Smooth muscle cell (in vitro differentiated cells): ENCODE results near the gene WRAP73. TPM values are rescaled to one million over a fixed set of nuclear protein-coding genes. Genes with fewer than 3 reads are reported as not detected.
"Not testable (repeated sequence)": the region's sequence is repeated elsewhere in the genome, so short reads cannot be mapped to it uniquely, and the experiment has no call there.

Experiments
- DNase-seq: peaks from one replicate; lab custom pipeline; 2025; ENCODE audit not compliant: unreplicated experiment; lab: John Stamatoyannopoulos, UW
- H2AFZ ChIP-seq: fragments of 200-600 bp; sonication (generic); 2 replicates; pipeline ENCODE4 v1.6.0; 2016; ENCODE audit warnings: antibody characterized with exemption, low read depth, mild to moderate bottlenecking
- H3F3A ChIP-seq: fragments of 200-600 bp; sonication (generic); 2 replicates; pipeline ENCODE4 v1.6.0; 2017; ENCODE audit warnings: antibody characterized with exemption, low read depth
- H3K27ac ChIP-seq: fragments of 200-600 bp; sonication (generic); 2 replicates; pipeline ENCODE4 v1.5.1; 2016; ENCODE audit warnings: low read depth, mild to moderate bottlenecking
- H3K27me3 ChIP-seq: fragments of 200-600 bp; sonication (generic); 2 replicates; pipeline ENCODE4 v1.6.1; 2016; ENCODE audit warnings: low read depth, mild to moderate bottlenecking
- H3K36me3 ChIP-seq: fragments of 200-600 bp; sonication (generic); 2 replicates; pipeline ENCODE4 v1.5.1; 2016; ENCODE audit warnings: low read depth
- H3K4me1 ChIP-seq: fragments of 200-600 bp; sonication (generic); 2 replicates; pipeline ENCODE4 v1.5.1; 2016; ENCODE audit warnings: low read depth
- H3K4me2 ChIP-seq: fragments of 200-600 bp; sonication (generic); 2 replicates; pipeline ENCODE4 v1.6.0; 2016; ENCODE audit warnings: mild to moderate bottlenecking
- H3K4me3 ChIP-seq: fragments of 200-600 bp; sonication (generic); 2 replicates; pipeline ENCODE4 v1.5.1; 2016; ENCODE audit warnings: mild to moderate bottlenecking
- H3K79me2 ChIP-seq: fragments of 200-600 bp; sonication (generic); 2 replicates; pipeline ENCODE4 v1.6.0; 2016; ENCODE audit warnings: low read depth, mild to moderate bottlenecking
- H3K9ac ChIP-seq: fragments of 200-600 bp; sonication (generic); 2 replicates; pipeline ENCODE4 v1.6.0; 2016; ENCODE audit warnings: low read depth
- H3K9me3 ChIP-seq: fragments of 200-600 bp; sonication (generic); replicated peaks from 2 replicates; pipeline ENCODE4 v1.5.1; 2016; ENCODE audit warnings: low read depth
- H4K20me1 ChIP-seq: fragments of 200-600 bp; sonication (generic); 2 replicates; pipeline ENCODE4 v1.6.0; 2016; ENCODE audit warnings: low read depth
- WGBS: methylation state at CpG from one replicate; pipeline ENCODE4 v1.1.7; 2016; ENCODE audit warnings: low lambda C conversion rate; 5-methylcytosine and 5-hydroxymethylcytosine counted together
- polyA plus RNA-seq: library from polyadenylated mRNA; unstranded; fragments of >200 nt; fragmentation: Nextera tagmentation; extraction: Ambion mirVana; gene quantifications from 2 replicates; pipeline ENCODE4 v1.2.1, GENCODE V29; 2016
- total RNA-seq: library from RNA; depleted of rRNA; stranded (reverse); fragments of >200 nt; gene quantifications from 2 replicates; pipeline ENCODE4 v1.2.3, GENCODE V29; 2014
- TF ChIP-seq, protein P1 (sequence below): fragments of 200-600 bp; sonication (generic); IDR thresholded peaks from 2 replicates; pipeline ENCODE4 v1.5.1; 2017; ENCODE audit warnings: borderline replicate concordance, mild to moderate bottlenecking, antibody characterized with exemption; ENCODE audit not compliant: insufficient read depth, poor library complexity, severe bottlenecking

The WRAP73 gene
- total and polyA plus RNA-seq, 2 experiments from 2014 or later = 17.2 to 20.8 TPM

DNA sequence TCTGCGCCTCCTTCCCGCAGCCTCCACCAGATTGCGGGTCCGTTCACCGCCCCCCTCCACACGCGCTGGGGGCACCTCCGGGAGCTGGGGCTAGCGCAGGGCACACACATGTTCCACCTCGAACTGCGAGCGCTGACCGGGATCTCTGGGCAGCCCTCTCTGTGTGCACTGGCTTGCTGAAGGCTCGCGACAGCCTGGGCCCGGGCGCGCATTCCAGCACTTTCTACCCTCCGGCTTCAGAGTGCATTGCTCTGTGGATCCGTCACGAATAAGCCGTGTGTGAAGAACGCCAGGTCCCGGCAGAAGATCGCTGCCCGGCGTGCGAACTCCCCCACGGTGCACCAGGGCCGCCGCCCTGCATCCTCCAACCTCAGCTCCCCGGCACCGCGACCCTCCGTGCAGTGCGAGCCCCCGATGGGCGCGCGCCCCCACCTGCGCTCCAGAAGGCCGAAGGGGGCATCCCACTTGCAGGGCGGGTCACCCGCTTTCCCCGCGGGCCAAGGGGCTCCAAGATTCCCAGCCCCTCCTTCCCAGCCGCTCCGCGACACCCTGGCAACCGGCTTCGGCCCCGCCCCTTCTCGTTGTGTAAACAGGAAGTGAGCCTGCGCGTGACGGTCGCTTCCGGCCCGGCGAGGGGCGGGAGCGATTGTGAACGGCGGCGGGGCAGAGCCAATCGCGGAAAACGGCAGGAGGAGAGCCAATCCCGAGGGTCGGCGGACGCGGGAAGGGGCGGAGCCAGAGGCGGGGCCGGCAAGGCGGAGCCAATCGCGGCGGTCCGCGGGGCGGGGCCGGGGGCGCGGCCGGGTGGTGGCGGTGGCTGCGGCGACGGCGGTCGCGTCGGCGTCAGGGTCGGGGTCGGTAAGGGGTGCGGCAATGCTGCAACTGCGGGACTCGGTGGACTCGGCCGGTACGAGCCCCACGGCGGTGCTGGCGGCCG lies 25.4 kb downstream of the WRAP73 start, which contains the start of gene TPRG1L:
Gene TPRG1L (plus strand): TSS at position 816 of the 937 bp plus-strand sequence. CDS start 58 bp downstream, at position 874.
- H3K4me1 ChIP-seq = peaks cover 7% of the 10 kb centered on the region
- peak within 1 kb of the TSS; percentile 83 for H3K4me3 ChIP-seq
- no peaks in the 10 kb centered on the region for H4K20me1 ChIP-seq
- peak within 1 kb of the TSS; percentile 98 for H3K4me2 ChIP-seq
- peak within 1 kb of the TSS; percentile 60 for H3K27ac ChIP-seq
- H3K27me3 ChIP-seq = no peaks in the 10 kb centered on the region
- DNase-seq = peak; percentile 95
- WGBS = 3% methylated on average over 81 of the region's 108 CpGs
- H3K79me2 ChIP-seq = no peaks in the 10 kb centered on the region
- TF ChIP-seq, protein P1, sequence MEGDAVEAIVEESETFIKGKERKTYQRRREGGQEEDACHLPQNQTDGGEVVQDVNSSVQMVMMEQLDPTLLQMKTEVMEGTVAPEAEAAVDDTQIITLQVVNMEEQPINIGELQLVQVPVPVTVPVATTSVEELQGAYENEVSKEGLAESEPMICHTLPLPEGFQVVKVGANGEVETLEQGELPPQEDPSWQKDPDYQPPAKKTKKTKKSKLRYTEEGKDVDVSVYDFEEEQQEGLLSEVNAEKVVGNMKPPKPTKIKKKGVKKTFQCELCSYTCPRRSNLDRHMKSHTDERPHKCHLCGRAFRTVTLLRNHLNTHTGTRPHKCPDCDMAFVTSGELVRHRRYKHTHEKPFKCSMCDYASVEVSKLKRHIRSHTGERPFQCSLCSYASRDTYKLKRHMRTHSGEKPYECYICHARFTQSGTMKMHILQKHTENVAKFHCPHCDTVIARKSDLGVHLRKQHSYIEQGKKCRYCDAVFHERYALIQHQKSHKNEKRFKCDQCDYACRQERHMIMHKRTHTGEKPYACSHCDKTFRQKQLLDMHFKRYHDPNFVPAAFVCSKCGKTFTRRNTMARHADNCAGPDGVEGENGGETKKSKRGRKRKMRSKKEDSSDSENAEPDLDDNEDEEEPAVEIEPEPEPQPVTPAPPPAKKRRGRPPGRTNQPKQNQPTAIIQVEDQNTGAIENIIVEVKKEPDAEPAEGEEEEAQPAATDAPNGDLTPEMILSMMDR = no peak
- no peaks in the 10 kb centered on the region for H3F3A ChIP-seq
- no peaks in the 10 kb centered on the region for H3K9me3 ChIP-seq
- H3K36me3 ChIP-seq = no peaks in the 10 kb centered on the region
- H3K9ac ChIP-seq = peak within 1 kb of the TSS; percentile 83
- peak within 1 kb of the TSS; percentile 93 for H2AFZ ChIP-seq

DNA sequence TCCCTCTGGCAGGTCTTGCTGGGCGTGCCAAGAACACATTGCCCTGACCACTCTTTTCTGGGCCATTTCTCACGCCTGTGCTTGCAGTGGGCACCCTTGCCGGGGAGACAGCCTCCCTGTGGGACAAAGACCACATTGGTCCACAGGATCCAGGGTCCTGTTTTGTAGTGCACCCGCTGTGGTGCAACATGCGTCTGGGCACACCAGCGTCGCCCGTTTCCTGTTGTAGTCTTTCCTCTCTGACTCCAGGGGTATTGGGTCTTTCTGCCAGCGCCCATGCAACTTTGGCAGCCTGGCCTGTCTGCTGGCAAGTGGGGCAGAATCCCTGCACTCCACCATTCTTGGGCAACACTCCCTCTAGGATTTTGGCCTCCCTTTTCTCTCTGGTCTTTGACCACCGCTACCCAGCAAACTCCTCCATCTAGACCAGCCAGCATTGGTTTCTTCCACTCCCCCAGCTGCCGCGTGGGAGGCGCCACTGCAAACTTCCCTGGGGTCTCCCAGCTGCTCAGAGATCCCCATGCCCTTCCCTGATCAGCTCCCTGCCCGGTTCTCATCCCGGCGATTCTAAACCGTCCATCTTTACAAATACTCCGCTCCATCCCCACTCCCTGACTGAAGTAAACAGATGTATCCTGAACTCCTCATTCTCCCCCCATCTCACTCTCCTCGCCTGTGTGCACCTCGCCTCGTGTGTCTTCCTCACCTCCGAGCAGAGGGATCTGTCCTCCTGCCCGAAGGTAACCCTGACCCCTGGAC lies 26.3 kb downstream of the WRAP73 start:
- H3K4me2 ChIP-seq = peak overlapping the region; percentile 98
- TF ChIP-seq, protein P1 = no peak
- H3K9me3 ChIP-seq = no peaks in the 10 kb centered on the region
- no peaks in the 10 kb centered on the region for H4K20me1 ChIP-seq
- H3K36me3 ChIP-seq = no peaks in the 10 kb centered on the region
- peak overlapping the region; percentile 60 for H3K27ac ChIP-seq
- H3K4me1 ChIP-seq = peaks cover 7% of the 10 kb centered on the region
- no peaks in the 10 kb centered on the region for H3K79me2 ChIP-seq
- H3K4me3 ChIP-seq = peak overlapping the region; percentile 83
- no peaks in the 10 kb centered on the region for H3F3A ChIP-seq
- no peak for DNase-seq
- peak overlapping the region; percentile 83 for H3K9ac ChIP-seq
- 38% methylated on average over 23 of the region's 23 CpGs for WGBS
- H2AFZ ChIP-seq = peak overlapping the region; percentile 93
- H3K27me3 ChIP-seq = no peaks in the 10 kb centered on the region

- not testable (repeated sequence) for H3K36me3 ChIP-seq, H3K4me2 ChIP-seq, H3K4me3 ChIP-seq, H4K20me1 ChIP-seq, H3K79me2 ChIP-seq, H3F3A ChIP-seq, H2AFZ ChIP-seq, DNase-seq, H3K27ac ChIP-seq, H3K4me1 ChIP-seq, H3K9ac ChIP-seq, H3K9me3 ChIP-seq, H3K27me3 ChIP-seq
- WGBS = 72% methylated on average over 9 of the region's 9 CpGs
These were observed 27.8 kb downstream of the WRAP73 start for GRCh38 chr1:3622102-3622501.

GRCh38 chr1:3621151-3621671 lies 28.7 kb downstream of the WRAP73 start:
- H3K27ac ChIP-seq, DNase-seq, H3K9ac ChIP-seq, H3K4me1 ChIP-seq, H3K27me3 ChIP-seq, H2AFZ ChIP-seq, H4K20me1 ChIP-seq, H3K4me2 ChIP-seq, H3F3A ChIP-seq, H3K79me2 ChIP-seq, H3K36me3 ChIP-seq, H3K4me3 ChIP-seq, H3K9me3 ChIP-seq: not testable (repeated sequence)
- TF ChIP-seq, protein P1 = peak; percentile 44
- 28% methylated on average over 15 of the region's 15 CpGs for WGBS
